ENCODE results near the gene ZNF69.
"Not testable (repeated sequence)": the region's sequence is repeated elsewhere in the genome, so short reads cannot be mapped to it uniquely, and the experiment has no call there.

Gene ZNF69

GRCh38 chr19:11887611-11888531 is at the start of gene ZNF69:
Gene ZNF69, plus strand, starts transcription at chr19:11887782. Its CDS starts 142 bp downstream, at chr19:11887924.
- DNase-seq: peak; percentile 68

- no peak for DNase-seq
Observed at GRCh38 chr19:11843722-11844121, 43.9 kb upstream of the ZNF69 start.

- DNase-seq: not testable (repeated sequence)
Observed at GRCh38 chr19:11847615-11848014, 40.0 kb upstream of the ZNF69 start.

- DNase-seq: no peak
Observed at GRCh38 chr19:11848200-11848593, 39.4 kb upstream of the ZNF69 start.

- DNase-seq: peak; percentile 91
Observed at GRCh38 chr19:11848594-11849469, 38.8 kb upstream of the ZNF69 start, which contains the start of gene ZNF439. Gene ZNF439, plus strand, starts transcription at chr19:11848726. Its CDS starts 142 bp downstream, at chr19:11848868.

- DNase-seq: not testable (repeated sequence)
Observed at GRCh38 chr19:11850289-11850688, 37.3 kb upstream of the ZNF69 start.

GRCh38 chr19:11853358-11853757 is 34.2 kb upstream of the ZNF69 start:
- DNase-seq: no peak

- DNase-seq: no peak
Observed at GRCh38 chr19:11856596-11857250, 30.9 kb upstream of the ZNF69 start.

- DNase-seq: no peak
Observed at GRCh38 chr19:11860721-11861120, 26.9 kb upstream of the ZNF69 start.

GRCh38 chr19:11861301-11861700 is 26.3 kb upstream of the ZNF69 start:
- DNase-seq: no peak

GRCh38 chr19:11867766-11868165 is 19.8 kb upstream of the ZNF69 start:
- DNase-seq: not testable (repeated sequence)

GRCh38 chr19:11868188-11868587 is 19.4 kb upstream of the ZNF69 start:
- DNase-seq: no peak

GRCh38 chr19:11872624-11873023 is 15.0 kb upstream of the ZNF69 start:
- DNase-seq: no peak

GRCh38 chr19:11873762-11874161 is 13.8 kb upstream of the ZNF69 start:
- DNase-seq: no peak

GRCh38 chr19:11879687-11880266 is 7.8 kb upstream of the ZNF69 start:
- DNase-seq: peak; percentile 50

- DNase-seq: no peak
Observed at GRCh38 chr19:11880598-11880997, 7.0 kb upstream of the ZNF69 start.

- DNase-seq: peak; percentile 42
Observed at GRCh38 chr19:11881151-11881800, 6.3 kb upstream of the ZNF69 start.

GRCh38 chr19:11882606-11883005 is 5.0 kb upstream of the ZNF69 start:
- DNase-seq: no peak

- no peak for DNase-seq
Observed at GRCh38 chr19:11887234-11887610, 360 bp upstream of the ZNF69 start.

GRCh38 chr19:11889901-11890300 is 2.3 kb downstream of the ZNF69 start:
- not testable (repeated sequence) for DNase-seq

GRCh38 chr19:11890634-11891033 is 3.1 kb downstream of the ZNF69 start:
- no peak for DNase-seq

GRCh38 chr19:11894851-11895250 is 7.3 kb downstream of the ZNF69 start:
- DNase-seq: no peak
